H1 (cell line): Measurements from ENCODE around the gene CPZ. TPM values are rescaled to one million over a fixed set of nuclear protein-coding genes. Genes with fewer than 3 reads are reported as not detected.

Experiments used
- EGR1 ChIP-seq: IDR thresholded peaks from 2 replicates; pipeline ENCODE4 v1.6.1; 2011; ENCODE audit warnings: low read depth, low read length, borderline replicate concordance
- SIX5 ChIP-seq: IDR thresholded peaks from 2 replicates; pipeline ENCODE4 v1.6.1; 2011; ENCODE audit warnings: mild to moderate bottlenecking, low read depth, low read length
- polyA plus RNA-seq, 7 experiments: library from polyadenylated mRNA; depleted of rRNA in 3 of 7; stranded (reverse) in 5 of 7; unstranded in 2 of 7; fragments of >200 nt in 5 of 7; fragments of 200-250 nt in 2 of 7; gene quantifications; 1 replicate in 5 of 7; 2 replicates in 1 of 7; 4 replicates in 1 of 7; pipeline versions ENCODE4 v1.2.1 to v1.2.3, GENCODE V29; 2011 to 2013; ENCODE audit warnings: missing spikeins in 2 of 7, mixed read lengths in 2 of 7
- total RNA-seq: library from RNA; stranded (reverse); fragmentation: NEBNext Ultra II Directional; extraction: Animal tissue kit (Norgen Biotek cat#: 25700); gene quantifications from 2 replicates; pipeline ENCODE4 v1.2.1, GENCODE V29; 2021
- TF ChIP-seq, protein P1 (sequence below): fragments of 300-600 bp; sonication (generic); IDR thresholded peaks from 2 replicates; pipeline ENCODE4 v1.7.1; 2012; ENCODE audit warnings: low read length, moderate library complexity, mild to moderate bottlenecking, inconsistent platforms; ENCODE audit not compliant: insufficient replicate concordance
- TF ChIP-seq, protein P2 (sequence below): IDR thresholded peaks from 2 replicates; pipeline ENCODE4 v1.6.1; 2011; ENCODE audit warnings: low read depth, mild to moderate bottlenecking, low read length; ENCODE audit not compliant: insufficient read depth

CPZ gene
- total and polyA plus RNA-seq, 2 of the 8 experiments (the other 6 are each of a cell fraction or from before 2014, with no cell fraction given) = 28.8 to 40.7 TPM

DNA sequence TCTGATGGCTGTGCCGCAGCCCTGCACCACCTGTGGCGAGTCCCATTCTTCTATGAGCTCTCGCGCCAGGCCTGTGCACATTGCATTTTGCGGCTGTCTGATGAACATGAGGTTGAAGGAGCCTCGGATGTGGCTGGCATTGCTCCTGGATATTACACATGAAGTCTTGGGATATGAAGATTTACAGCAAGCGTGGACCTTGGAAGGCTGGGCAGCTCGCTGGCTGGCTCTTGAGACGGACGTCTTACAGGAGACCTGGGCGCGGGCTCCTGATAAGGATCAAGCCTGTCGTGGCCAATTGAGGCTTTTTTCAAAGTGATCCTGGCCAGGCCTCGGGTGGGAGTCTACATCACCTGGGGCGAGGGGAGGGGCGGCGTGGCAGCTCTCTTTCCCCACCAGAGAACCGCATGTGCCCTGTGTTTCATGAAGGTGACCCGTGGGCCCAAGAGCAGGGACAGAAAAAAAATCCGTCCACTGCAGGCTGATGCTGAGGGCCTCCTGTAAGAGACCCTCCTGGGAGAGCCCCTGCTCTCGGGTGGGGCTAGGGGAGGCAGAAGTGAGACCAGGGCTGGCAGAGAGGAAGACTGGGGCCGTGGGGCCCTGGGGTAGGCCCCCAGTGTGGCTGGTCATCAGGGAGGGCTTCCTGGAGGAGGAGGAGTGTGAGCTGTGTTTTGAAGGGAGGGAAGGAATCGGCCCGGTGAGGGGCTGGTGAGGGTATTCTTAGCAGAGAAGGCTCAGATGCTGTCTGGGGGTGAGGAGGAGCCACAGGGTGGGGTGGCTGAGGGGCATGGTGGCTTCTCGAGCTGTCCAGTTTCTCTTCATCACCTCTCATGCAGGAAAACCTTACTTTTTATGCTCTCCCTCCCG is 23.6 kb downstream of the CPZ start (continued):
- TF ChIP-seq, protein P1, sequence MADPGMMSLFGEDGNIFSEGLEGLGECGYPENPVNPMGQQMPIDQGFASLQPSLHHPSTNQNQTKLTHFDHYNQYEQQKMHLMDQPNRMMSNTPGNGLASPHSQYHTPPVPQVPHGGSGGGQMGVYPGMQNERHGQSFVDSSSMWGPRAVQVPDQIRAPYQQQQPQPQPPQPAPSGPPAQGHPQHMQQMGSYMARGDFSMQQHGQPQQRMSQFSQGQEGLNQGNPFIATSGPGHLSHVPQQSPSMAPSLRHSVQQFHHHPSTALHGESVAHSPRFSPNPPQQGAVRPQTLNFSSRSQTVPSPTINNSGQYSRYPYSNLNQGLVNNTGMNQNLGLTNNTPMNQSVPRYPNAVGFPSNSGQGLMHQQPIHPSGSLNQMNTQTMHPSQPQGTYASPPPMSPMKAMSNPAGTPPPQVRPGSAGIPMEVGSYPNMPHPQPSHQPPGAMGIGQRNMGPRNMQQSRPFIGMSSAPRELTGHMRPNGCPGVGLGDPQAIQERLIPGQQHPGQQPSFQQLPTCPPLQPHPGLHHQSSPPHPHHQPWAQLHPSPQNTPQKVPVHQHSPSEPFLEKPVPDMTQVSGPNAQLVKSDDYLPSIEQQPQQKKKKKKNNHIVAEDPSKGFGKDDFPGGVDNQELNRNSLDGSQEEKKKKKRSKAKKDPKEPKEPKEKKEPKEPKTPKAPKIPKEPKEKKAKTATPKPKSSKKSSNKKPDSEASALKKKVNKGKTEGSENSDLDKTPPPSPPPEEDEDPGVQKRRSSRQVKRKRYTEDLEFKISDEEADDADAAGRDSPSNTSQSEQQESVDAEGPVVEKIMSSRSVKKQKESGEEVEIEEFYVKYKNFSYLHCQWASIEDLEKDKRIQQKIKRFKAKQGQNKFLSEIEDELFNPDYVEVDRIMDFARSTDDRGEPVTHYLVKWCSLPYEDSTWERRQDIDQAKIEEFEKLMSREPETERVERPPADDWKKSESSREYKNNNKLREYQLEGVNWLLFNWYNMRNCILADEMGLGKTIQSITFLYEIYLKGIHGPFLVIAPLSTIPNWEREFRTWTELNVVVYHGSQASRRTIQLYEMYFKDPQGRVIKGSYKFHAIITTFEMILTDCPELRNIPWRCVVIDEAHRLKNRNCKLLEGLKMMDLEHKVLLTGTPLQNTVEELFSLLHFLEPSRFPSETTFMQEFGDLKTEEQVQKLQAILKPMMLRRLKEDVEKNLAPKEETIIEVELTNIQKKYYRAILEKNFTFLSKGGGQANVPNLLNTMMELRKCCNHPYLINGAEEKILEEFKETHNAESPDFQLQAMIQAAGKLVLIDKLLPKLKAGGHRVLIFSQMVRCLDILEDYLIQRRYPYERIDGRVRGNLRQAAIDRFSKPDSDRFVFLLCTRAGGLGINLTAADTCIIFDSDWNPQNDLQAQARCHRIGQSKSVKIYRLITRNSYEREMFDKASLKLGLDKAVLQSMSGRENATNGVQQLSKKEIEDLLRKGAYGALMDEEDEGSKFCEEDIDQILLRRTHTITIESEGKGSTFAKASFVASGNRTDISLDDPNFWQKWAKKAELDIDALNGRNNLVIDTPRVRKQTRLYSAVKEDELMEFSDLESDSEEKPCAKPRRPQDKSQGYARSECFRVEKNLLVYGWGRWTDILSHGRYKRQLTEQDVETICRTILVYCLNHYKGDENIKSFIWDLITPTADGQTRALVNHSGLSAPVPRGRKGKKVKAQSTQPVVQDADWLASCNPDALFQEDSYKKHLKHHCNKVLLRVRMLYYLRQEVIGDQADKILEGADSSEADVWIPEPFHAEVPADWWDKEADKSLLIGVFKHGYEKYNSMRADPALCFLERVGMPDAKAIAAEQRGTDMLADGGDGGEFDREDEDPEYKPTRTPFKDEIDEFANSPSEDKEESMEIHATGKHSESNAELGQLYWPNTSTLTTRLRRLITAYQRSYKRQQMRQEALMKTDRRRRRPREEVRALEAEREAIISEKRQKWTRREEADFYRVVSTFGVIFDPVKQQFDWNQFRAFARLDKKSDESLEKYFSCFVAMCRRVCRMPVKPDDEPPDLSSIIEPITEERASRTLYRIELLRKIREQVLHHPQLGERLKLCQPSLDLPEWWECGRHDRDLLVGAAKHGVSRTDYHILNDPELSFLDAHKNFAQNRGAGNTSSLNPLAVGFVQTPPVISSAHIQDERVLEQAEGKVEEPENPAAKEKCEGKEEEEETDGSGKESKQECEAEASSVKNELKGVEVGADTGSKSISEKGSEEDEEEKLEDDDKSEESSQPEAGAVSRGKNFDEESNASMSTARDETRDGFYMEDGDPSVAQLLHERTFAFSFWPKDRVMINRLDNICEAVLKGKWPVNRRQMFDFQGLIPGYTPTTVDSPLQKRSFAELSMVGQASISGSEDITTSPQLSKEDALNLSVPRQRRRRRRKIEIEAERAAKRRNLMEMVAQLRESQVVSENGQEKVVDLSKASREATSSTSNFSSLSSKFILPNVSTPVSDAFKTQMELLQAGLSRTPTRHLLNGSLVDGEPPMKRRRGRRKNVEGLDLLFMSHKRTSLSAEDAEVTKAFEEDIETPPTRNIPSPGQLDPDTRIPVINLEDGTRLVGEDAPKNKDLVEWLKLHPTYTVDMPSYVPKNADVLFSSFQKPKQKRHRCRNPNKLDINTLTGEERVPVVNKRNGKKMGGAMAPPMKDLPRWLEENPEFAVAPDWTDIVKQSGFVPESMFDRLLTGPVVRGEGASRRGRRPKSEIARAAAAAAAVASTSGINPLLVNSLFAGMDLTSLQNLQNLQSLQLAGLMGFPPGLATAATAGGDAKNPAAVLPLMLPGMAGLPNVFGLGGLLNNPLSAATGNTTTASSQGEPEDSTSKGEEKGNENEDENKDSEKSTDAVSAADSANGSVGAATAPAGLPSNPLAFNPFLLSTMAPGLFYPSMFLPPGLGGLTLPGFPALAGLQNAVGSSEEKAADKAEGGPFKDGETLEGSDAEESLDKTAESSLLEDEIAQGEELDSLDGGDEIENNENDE = no peak
- TF ChIP-seq, protein P2, sequence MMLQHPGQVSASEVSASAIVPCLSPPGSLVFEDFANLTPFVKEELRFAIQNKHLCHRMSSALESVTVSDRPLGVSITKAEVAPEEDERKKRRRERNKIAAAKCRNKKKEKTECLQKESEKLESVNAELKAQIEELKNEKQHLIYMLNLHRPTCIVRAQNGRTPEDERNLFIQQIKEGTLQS = no peak
- no peak for TF ChIP-seq SIX5
- no peak for TF ChIP-seq EGR1
